HG02678 (cell line): Measurements from ENCODE around the gene GALNT6.

Experiments used
- ATAC-seq: cut with Tn5 transposase; IDR thresholded peaks from one replicate; pipeline ENCODE4 v1.9.1; 2021; ENCODE audit warnings: mild to moderate bottlenecking, moderate library complexity; ENCODE audit not compliant: unreplicated experiment

GALNT6 gene

DNA sequence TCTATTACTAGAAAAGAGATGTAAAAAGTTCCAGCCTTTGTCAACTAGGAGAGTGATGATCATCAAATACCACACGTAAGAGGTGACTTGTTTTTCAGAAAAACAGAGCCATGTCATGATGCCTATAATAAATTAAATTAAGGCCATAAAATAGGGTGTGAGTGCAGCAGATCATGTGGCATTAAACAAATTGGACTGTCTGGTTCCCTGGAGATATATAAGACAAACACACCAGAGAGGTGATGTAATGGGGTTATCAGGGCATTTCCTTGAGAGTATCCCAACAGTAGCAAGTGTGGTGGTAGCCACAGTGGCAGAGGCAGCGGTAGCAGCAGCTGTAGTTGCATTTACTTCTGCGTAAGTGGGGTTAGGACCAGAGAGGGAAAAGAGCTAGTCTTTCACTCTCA, 14.6 kb upstream of the GALNT6 start:
- no peak for ATAC-seq

DNA sequence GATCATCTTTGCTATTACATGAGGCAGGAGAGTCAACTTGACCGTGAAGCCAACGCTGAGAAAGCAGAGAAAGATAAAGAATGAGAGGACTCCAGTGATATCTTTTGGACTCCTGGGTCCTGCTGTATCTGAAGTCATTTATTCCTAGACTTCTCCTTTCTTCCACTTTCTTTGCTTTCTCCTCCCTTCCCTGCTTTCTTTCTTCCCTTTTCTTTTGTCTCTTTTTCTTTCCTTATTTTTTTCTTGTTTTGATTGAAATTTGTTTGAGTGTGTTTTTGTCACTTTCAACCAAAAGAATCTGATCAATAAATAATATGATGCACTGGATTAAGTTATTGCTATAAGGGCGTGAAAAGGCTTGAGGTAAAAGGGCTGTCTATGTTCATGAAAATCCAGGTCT, 13.4 kb upstream of the GALNT6 start:
- ATAC-seq, result no peak

DNA sequence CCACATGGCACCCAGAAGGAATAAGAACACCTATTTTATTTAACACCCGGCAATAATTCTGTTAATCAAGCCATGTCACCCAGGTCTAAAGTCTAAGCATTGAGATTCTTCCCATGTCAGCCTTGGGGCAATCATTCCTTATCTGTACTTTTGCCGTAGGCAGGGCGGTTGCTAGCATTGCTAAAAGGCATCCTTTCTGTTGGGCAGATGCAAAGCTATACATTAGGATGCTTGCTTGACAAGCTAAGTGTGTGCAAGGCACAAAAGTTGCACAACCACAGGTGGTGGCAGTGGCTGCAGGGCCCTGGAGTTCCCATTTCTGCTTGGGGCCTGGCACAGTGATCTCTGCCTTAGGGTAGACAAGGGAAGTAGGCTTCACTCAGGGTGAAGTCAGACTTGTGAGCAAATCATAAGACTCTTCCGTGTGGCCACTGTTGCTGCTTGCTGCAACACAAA, 12.5 kb upstream of the GALNT6 start:
- ATAC-seq, result no peak

DNA sequence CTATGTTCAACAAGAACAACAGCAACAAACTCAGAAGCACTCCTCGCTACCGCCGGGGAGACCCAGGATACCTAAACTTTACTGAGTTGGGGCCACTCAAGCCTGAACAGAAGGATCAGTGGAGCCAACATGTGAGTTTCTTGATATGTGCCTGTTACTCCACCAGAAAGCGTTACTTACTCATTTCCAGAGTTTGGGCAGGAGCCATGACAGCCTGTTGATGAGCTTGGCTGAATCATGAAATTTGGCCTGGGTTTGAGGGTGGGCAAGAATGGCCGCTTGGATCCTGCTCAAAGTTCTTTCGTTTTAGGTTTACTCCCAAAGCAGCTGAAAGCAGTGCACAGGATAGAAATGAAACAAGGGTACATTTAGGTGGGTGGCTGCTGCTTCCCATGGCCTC, 12.0 kb upstream of the GALNT6 start:
- ATAC-seq, result no peak

DNA sequence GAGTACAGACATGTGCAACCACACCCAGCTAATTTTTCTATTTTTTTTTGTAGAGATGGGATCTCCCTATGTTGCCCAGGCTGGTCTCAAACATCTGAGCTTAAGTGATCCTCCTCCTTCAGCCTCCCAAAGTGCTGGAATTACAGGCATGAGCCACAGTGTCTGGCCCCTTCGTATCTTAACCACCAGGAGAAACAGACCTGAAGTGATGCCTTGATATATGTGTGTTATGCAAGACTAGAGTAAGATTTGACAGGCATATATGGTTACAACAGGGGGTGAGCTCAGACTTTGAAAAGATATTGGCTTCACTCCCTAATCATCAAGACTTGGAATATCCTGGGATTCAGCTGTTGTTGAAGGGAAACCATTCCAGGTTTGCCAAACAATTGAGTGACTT, 10.7 kb upstream of the GALNT6 start:
- no peak for ATAC-seq

DNA sequence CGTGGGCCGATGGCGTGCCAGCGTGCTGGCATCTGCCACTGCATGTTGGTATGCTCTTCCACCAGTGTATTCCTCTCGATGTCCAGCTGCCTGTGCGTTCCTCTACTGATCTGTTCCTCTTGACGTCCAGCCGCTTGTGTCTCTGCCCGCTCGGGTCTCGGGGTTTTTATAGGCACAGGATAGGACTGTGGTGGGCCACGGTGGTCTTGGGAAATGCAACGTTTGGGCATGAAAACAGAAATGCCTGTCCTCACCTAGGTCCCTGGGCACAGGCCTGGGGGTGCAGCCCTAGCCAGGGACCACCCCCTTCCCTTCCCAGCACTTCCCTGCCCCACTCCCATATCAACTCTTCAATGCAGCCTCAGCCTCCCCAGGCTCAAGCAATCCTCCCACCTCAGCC, 10.3 kb upstream of the GALNT6 start:
- ATAC-seq, result no peak

DNA sequence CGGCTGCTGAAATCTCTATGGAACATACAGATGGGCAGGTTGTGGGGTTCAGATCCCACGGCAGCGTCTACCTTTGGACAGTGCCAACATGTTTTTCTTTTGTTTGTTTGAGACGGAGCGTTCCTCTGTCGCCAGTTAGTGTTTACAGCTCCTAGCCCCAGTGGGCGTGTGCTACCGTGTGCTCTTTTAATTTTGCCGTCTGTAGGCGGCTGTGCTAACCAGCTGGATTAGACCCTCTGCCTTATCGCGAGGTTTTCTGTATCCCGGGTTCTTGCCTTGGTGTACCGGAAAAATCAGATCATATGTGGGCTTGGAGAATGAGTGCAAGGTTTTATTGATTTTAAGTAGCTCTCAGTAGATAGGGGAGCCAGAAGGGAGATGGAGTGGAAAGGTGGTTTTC, 9.8 kb upstream of the GALNT6 start:
- no peak for ATAC-seq

DNA sequence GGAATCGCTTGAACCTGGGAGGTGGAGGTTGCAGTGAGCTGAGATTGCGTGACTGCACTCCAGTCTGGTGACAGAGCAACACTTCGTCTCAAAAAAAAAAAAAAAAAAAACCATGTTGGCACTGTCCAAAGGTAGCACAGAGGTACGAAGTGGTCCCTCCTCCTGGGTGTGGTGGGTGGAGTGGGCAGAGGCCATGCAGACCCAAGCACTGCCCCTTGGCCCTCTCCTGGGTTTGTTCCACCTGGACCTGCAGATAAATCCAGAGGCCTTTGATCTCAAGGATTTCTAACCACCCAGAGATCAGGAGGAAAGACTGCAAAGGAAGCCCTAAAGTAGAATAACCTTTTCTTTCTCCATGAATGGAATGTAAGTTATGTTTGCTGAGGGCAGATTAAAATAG, 8.7 kb upstream of the GALNT6 start:
- ATAC-seq, result no peak

DNA sequence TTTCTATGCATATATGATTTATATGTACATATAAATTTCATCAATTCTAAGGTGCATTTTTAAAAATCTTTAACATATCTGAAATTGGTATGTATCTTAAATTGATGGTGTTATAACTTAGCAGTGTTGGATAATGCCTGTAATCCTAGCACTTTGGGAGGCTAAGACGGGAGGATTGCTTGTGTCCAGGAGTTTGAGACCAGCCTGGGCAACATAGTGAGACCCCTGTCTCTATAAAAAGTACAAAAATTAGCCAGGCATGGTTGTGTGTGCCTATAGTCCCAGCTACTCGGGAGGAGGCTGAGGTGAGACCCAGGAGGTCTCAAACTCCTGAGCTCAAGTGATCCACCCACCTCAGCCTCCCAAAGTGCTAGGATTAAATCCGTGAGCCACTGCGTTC, 6.5 kb upstream of the GALNT6 start:
- ATAC-seq, result no peak

DNA sequence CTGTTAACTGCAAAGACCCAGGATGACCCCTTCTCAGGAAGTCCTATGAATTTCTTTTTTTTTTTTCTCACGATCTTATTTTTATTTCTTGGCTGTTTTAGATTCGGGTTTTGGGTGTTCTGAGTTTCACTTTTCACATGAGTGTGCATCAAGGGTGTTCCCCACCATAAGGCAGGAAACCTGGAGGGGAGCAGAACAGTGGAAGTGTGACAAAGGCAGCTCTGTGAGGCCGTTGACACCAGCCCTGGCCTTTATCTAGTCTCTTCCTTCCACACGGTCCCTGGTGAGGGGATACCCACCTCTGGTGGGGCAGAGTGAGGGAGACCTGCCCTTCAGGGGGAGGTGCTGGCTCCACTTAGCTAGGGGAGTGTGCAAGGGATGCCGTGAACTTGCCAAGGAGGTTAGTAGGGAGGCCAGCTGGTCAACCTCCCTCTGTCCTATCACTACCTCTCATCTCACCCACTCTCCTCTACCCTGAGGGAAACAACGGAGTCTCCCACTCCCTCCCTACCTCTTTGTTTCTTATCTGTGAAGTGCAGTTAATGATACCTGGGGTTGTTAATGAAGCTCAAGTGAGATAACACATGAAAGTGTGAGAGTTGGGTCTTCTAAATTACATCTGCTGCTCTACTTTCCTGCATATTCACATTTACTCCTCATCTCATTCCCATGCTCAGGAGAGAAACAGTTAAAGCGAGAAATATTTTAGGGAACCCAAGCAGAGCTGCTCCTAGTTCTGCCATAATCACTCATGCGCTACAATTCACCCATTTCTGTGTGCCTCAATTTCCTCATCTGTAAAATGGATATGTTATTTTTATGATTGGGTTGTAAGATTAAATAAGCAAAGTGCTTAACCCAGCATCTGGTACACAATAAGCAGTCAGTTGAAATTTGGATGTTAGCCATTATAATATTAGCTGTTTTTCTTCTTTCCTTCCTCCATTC, 4.4 kb upstream of the GALNT6 start:
- ATAC-seq, result no peak

DNA sequence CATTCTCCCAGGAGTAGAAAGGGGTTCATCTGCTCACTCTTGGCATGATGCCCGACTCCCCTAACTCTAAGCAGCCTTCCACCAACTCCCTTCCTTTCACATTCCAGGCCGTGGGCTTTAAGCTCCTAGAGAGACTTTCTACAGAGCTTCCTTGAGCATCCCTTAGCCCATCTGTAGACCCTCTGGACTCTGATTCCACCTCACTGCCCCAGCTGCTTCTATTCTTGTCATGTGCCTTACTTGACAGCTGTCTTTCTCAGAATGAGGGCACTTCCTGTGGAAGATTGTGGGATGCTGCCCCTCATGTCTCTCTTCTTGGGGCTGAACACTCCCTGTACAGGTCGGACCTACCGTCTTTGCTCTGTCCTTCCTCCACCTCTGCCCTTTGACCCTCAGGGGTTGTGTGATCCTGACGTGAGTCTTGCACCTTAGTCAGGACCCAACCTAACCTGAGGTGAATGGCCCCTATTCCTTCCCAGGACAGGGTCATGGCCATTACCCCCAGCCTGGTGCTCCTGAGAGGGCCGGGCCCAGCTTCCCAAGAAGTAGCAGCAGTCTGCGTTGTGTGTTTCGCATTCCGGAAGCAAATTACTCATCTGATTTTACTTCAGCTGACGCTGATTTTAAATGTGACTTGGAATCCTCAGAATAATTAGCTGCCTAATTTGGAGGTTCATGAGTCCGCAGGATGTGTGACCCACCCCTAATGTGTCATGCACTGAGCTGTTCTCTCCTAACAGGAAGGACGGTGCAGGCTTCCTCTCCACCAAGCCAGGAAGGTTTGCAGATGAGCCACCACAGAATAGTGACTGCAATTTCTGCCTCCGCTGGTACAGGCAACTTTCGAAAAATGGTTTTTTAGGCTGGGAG, 2.7 kb upstream of the GALNT6 start:
- ATAC-seq, result no peak

DNA sequence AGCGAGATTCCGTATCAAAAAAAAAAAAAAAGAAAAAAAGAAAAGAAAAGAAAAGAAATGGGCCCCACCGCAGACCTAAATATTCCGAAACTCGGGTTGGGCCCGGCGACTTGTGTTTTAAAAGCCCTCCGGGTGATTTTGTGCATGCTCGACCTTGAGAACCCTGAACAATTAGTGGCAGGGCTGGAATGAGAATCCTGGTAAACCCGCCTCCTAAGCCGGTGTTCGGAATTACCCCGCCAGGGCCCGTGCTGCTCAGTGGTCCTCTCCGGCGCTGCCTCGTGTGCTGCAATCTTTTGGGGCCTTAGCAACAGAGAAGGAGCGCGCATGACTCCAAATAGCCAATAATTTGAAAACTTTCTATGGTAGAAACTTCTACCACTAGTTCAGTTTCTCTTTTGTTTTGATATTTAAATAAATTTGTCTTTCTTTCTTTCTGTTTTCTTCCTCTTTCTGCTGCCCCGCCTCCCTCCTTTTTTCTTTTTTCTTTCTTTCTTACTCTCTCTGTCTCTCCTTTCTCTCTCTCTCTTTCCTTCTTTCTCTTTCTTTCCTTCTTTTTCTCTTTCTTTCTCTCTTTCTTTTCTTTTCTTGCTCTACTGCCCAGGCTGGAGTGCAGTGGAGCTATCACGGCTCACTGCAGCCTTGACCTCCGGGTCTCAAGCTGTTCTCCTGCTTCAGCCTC, 1.5 kb upstream of the GALNT6 start:
- ATAC-seq, result peak; percentile 36

DNA sequence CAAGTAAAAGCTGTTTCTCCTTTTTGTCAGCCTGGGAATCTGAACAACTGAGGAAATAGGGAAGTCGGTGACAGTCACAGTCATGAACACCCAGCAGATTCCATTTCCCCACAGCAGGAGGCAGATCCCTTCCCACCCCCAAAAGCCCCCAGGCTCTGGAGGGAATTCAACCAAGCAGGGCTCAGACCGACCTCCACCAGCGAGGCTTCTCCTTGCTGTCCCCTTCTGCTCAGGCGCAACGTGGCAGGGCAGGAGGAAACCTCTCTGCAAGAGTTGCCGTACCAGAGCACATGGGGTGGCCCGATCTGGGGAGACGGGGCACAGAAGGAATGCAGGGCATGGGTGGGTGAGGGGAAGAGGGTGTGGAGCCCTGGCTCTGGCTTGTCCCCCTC, 319 bp downstream of the GALNT6 start:
- ATAC-seq, result peak; percentile 10

DNA sequence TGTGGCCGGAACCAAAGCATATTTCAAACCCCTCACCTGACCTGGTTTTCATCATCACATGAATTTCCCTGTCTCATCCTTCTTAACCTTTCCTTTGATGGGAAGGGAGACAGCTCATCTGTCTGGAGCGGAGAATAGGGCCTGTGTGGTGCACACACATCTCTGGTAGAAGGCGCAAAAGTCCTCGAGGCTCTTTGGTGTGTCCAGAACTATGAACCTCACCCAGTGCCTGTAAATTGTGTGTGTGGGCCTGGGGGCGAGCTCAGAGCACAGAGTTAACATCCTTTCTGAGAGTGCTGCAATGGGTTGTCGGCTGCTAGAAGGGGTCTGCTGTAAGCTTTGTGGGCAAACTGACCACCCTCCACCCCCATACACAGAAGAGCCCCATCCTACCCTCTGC, 749 bp downstream of the GALNT6 start:
- no peak for ATAC-seq

DNA sequence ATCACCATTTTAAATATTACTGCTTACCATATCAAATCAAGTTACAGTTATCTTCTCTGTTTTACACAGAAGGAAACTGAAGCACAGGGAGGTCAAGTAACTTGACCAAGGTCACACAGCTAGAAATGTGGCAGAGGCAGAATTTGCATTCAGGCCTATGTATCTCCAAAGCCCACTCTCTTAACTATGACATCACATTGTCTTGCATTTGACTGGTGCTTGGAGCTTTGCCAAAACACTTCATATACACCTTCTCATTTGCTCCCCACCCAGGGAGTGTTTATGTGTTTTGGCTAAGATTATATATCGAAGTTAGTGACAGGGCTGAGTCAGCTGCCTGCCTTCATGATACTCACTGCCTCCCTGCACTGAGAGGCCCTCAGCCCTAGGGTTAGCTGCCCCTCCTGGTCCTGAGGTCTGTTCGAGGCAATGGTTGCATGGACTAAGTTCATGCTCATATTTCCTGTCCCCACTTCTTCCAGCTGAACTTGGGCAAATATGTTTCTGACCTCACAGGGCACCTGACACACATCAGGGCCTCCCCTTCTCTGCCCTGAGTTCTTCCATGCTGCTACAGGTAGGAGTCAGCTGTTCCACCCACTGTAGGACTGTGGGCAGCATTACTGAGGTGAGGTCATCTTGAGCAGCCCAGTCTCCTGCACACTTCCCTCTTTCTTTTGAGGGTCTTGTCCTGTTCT, 1.8 kb downstream of the GALNT6 start:
- ATAC-seq, result no peak

DNA sequence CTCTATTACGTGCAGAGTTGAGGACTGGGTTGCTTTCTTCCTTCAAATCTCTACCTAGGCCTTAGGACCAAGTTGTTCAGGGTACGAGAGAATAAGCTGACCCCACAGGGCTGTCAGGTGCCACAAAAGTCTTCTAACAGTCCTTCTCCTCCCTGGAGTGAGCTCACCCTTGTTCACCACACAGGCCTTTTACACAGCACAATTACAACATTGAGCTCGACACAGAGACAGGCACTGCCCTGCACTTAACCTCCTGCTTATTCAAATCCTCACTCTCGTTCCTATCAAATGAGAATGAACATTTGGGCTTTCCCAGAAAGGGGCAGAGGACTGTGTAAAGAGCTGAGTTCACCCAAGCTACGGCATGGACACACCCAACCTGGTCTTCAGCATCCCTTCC, 2.4 kb downstream of the GALNT6 start:
- ATAC-seq, result no peak

DNA sequence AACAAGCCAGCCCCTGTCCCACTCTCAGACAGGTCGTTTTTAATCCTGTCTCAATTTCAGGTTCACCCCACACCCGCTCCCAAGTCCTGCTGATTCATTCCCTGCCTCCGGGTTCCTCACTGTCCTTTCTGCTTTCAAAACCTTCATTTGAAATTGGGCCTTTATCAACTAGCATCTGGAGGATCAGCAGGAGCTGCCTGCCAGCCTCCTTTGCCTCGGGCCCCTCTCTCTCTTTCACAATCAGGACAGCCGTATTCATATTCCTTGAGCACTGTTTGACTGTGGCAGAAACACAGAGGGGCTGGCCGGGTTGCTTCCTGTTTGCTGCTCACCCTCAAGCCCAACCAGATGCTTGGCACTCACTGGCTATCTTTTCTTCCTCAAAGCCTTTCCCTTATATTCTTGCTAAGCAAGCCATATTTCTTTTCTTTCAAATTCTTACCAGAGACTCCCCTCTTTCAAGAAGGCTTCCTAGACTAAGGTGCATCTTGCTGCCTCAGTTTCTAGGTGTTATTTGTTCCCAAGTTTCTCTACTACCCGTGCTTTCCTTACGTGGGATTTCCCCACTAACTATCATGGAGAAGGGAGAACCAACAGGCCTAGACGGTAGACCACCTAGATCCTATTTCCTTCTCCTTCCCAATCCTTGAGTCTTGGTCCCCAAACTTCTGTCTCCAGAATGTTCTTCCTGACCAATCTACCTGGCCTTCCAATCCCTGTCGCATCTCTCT, 3.0 kb downstream of the GALNT6 start:
- no peak for ATAC-seq

DNA sequence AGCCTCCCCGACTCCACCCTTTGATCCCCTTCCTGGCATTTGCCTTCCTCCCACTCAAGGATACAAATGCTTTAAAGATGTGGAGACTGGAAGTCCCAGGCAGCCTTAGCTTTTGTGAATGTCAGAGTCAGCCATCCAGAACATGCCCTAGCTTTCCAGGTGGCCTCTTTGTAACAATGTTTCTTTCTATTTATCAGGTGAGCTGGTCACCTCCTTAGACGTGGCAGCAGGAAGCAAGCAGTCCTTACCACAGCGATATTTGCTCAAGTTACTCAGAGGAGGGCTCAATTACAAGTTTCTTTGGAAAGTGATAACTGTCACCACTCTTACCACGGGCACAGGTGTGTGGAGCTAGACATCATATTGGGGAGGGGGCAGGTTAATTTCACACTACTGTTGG, 4.9 kb downstream of the GALNT6 start:
- ATAC-seq, result no peak

DNA sequence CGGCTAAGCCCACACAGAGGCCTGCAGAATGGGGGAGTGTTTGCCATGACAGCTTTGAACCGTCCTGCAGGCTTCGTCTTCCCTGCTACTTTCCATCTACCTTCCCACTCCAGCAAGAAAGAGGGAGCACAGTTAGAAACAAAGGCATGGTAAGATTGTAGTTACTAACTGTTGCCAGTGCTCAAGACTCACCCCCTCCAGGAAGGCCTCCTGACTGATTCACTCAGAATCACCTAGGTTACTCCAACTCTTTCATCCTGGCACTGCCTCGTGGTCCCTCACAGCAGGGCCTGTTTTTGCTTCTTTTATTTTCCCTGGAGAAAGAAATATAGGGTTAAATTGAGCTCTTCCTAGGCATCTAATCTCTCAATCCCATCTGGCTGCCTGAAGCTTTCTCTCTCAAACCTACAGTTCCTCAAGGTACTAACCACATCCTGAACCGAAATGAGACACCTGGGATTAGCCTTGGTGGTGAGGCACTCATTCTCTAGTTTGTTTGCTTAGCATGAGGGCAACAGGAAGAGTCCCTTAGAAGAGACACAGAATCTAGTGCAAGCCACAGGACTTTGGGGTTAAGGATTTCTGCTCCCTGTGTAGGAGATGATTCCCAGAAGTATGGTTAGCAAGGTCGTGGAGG, 7.8 kb downstream of the GALNT6 start:
- ATAC-seq, result no peak

DNA sequence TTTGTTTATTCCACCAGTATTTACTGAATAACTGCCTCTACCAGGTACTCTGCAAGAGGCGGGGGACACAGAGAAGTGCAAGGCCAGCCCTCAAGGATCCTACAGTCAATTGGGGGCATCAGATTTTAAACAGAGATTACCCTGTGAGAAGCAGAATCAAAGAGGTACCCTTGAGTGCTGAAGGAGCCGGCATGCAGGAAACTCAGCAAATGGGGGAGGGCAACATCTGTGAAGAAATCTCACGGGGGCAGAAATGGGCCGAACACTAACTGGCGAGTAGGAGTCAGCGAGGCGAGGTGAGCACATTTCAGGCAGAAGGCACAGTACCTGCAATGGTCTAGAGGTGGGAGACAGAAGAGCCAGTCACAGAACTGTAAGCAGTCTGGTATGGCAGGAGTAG, 9.0 kb downstream of the GALNT6 start:
- ATAC-seq, result no peak
